ENCODE results near the gene TRMT2A.

TRMT2A gene

GRCh38 chr22:20147237-20147988 is 30.4 kb upstream of the TRMT2A start:
- no peak for DNase-seq

- no peak for DNase-seq
These were observed 29.8 kb upstream of the TRMT2A start for GRCh38 chr22:20146777-20147176.

- no peak for DNase-seq
These were observed 28.8 kb upstream of the TRMT2A start for GRCh38 chr22:20145832-20146223.

GRCh38 chr22:20145206-20145831 is 28.3 kb upstream of the TRMT2A start:
- no peak for DNase-seq

- DNase-seq = no peak
These were observed 27.0 kb upstream of the TRMT2A start for GRCh38 chr22:20143883-20144665.

- DNase-seq = no peak
These were observed 25.9 kb upstream of the TRMT2A start for GRCh38 chr22:20142711-20143621.

- DNase-seq = no peak
These were observed 24.4 kb upstream of the TRMT2A start for GRCh38 chr22:20141186-20142077.

- DNase-seq = no peak
These were observed 23.5 kb upstream of the TRMT2A start for GRCh38 chr22:20140521-20140964.

- DNase-seq = no peak
These were observed 23.1 kb upstream of the TRMT2A start for GRCh38 chr22:20140107-20140445.

- no peak for DNase-seq
These were observed 22.5 kb upstream of the TRMT2A start for GRCh38 chr22:20139391-20140106.

- DNase-seq = no peak
These were observed 21.8 kb upstream of the TRMT2A start for GRCh38 chr22:20138868-20139267.

GRCh38 chr22:20138417-20138738 is 21.4 kb upstream of the TRMT2A start:
- no peak for DNase-seq

- DNase-seq = no peak
These were observed 20.8 kb upstream of the TRMT2A start for GRCh38 chr22:20137671-20138416.

GRCh38 chr22:20137113-20137512 is 20.1 kb upstream of the TRMT2A start:
- no peak for DNase-seq

- no peak for DNase-seq
These were observed 19.5 kb upstream of the TRMT2A start for GRCh38 chr22:20136603-20136873.

GRCh38 chr22:20135806-20136602 is 19.0 kb upstream of the TRMT2A start:
- no peak for DNase-seq

GRCh38 chr22:20135265-20135664 is 18.2 kb upstream of the TRMT2A start:
- no peak for DNase-seq

- DNase-seq = no peak
These were observed 17.0 kb upstream of the TRMT2A start for GRCh38 chr22:20133930-20134549.

GRCh38 chr22:20132686-20133246 is 15.7 kb upstream of the TRMT2A start:
- no peak for DNase-seq
